Renal pelvis (tissue), 12 donors: ENCODE data around the gene TMEM190. TPM values are rescaled to one million over a fixed set of nuclear protein-coding genes. Genes with fewer than 3 reads are reported as not detected.
"Not testable (repeated sequence)": the region's sequence is repeated elsewhere in the genome, so short reads cannot be mapped to it uniquely, and the experiment has no call there.

ENCODE experiments used
- DNase-seq: peaks from one replicate; pipeline ENCODE4 v3.0.0-alpha.2; 2013
- long read RNA-seq, 16 experiments: transcript quantifications; one replicate each; lab custom pipeline, GENCODE V29; 2026
- polyA plus RNA-seq, 3 donors: library from polyadenylated mRNA; unstranded; fragments of 120-200 nt; gene quantifications; one replicate each; pipeline ENCODE4 v1.2.1, GENCODE V29; 2013; ENCODE audit not compliant: insufficient read length in 3 of 3

Gene TMEM190
- under 1 TPM; 0.41 to 0.81 (median 0.55) TPM for polyA plus RNA-seq
- long read RNA-seq, donor 1, result 0 reads
- long read RNA-seq, donor 2, result 0 reads
- long read RNA-seq, donor 3, result 0 reads
- long read RNA-seq, donor 4, result 0 reads
- long read RNA-seq, donor 5, result 0 reads
- long read RNA-seq, donor 6, result 0 reads
- long read RNA-seq, donor 7, result 0 reads
- long read RNA-seq, donor 8, result 0 reads
- long read RNA-seq, donor 9, result 0 reads
- long read RNA-seq, donor 10, partial matches to known transcripts, result 0 of 2 reads
- long read RNA-seq, donor 10, other reads (novel, unspliced or antisense), result 0 of 2 reads
- long read RNA-seq, donor 11, result 0 reads
- long read RNA-seq, donor 12, partial matches to known transcripts, result 0 of 1 reads
- long read RNA-seq, donor 12, other reads (novel, unspliced or antisense), result 0 of 1 reads
- long read RNA-seq, donor 13, result 0 reads
- long read RNA-seq, donor 14, result 0 reads
- long read RNA-seq, donor 15, partial matches to known transcripts, result 0 of 2 reads
- long read RNA-seq, donor 15, other reads (novel, unspliced or antisense), result 0 of 2 reads
- long read RNA-seq, donor 16, result 0 reads

GRCh38 chr19:55376241-55376933 is at the start of gene TMEM190:
TSS of gene TMEM190 (plus strand) at chr19:55376826. CDS start at chr19:55376854, 28 bp downstream.
- no peak for DNase-seq

- not testable (repeated sequence) for DNase-seq
Measured at GRCh38 chr19:55328774-55329318, 47.8 kb upstream of the TMEM190 start.

- not testable (repeated sequence) for DNase-seq
Measured at GRCh38 chr19:55329791-55330190, 46.8 kb upstream of the TMEM190 start.

DNA sequence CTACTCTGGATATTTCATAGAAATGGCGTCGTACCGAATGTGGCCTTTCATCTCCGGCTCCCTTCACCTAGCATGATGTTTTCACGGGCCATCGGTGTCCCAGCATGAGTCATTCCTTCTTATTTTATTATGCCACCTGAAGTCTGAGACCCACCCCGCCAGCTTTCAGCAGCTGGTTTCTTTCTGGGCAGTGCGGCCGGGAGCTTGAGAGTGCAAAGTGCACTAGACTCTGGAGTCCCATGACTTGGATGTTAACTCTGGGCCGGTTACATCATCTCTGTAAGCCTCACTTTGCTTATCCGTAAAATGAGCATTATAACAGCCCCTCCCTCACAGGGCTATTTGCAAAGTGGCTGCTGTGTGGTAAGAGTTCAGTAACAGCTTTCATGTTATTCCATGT is 42.8 kb upstream of the TMEM190 start:
- no peak for DNase-seq

- DNase-seq, result no peak
Measured at GRCh38 chr19:55336101-55336500, 40.5 kb upstream of the TMEM190 start.

DNA sequence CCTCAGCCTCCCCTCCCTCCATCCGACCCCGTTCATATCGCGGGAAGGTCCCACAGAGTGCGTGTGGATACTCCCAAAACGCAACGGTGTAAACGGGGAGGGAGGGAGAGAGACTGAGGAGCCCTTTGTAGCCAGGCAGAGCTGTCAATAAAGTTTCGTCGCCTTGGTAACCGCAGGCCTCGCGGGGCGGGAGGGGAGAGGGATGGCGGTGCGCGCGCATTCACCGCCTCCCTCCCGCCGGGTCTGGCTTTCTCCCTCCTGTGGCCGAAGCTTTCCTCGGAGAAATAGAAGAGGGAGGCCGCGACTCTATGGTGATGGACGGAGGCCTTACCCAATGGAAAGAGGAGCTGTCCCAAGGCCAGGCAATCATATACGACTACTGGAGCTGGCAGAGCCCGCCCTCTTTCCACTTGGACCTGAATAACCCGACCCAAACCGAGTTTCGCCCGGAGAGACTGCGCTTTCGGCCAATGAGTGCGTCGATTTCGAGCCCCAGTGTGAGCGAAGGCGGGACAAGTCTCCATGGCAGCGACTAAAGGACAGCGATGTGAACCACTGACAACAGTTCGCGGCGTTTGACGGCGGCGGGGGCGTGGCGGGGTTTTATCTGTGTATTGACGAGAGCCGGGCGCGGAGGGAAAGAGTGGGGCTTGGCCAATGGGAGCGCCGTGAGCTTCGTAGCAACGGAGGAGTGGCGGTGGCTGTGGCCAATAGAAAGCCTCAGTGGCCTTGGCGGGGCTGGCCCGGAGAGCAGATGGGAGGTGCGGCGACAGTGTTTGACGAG is 37.3 kb upstream of the TMEM190 start, which contains the start of gene KMT5C:
KMT5C (plus strand) TSS at position 772 of the 784 bp plus-strand sequence. CDS start 2,061 bp downstream, outside the sequence.
- DNase-seq, result peak; percentile 100

DNA sequence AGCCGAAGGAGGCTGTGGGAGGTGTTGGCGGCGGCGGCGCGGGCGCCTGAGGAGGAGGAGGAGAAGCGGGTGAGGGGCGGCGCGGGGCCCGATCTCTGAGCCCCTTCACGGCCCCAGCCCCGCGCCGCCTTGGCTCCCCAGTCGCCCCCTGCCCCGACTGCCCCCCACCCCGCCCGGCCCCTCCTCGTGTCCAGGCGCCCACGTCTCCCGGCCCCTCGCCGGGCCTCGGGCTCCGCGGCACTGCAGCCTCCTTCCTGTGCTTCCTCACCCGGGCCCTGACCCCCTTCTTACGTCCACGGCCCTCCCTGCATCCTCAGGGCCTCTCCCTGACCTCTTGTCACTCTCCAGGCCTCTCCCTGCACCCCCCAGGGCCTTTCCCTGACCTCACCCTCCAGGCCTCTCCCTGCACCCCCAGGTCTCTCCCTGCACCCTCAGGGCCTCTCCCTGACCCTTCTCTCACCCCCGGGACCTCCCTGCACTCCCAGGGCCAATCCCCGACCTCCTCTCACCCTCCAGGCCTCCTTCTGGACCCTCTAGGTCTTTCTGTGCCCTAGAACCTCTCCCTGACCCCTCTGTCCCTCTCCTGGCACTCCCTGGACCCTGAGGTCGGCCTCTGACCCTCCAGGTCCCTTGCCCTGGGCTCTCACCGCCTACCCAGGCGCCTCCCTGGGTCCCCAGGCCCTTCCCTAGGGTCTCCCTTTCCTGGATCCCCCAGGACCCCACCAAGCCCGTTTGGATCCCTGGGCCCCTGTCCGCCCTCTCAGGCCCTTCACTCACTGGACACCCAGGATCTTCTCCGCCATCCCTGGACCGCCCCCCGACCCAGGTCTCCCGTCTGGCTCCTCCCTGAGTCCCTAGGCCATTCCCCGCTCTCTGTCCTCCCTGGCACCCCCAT is 36.5 kb upstream of the TMEM190 start:
- no peak for DNase-seq

- DNase-seq, result no peak
Measured at GRCh38 chr19:55340784-55341147, 35.9 kb upstream of the TMEM190 start.

- DNase-seq, result peak; percentile 65
Measured at GRCh38 chr19:55341171-55341588, 35.4 kb upstream of the TMEM190 start.

DNA sequence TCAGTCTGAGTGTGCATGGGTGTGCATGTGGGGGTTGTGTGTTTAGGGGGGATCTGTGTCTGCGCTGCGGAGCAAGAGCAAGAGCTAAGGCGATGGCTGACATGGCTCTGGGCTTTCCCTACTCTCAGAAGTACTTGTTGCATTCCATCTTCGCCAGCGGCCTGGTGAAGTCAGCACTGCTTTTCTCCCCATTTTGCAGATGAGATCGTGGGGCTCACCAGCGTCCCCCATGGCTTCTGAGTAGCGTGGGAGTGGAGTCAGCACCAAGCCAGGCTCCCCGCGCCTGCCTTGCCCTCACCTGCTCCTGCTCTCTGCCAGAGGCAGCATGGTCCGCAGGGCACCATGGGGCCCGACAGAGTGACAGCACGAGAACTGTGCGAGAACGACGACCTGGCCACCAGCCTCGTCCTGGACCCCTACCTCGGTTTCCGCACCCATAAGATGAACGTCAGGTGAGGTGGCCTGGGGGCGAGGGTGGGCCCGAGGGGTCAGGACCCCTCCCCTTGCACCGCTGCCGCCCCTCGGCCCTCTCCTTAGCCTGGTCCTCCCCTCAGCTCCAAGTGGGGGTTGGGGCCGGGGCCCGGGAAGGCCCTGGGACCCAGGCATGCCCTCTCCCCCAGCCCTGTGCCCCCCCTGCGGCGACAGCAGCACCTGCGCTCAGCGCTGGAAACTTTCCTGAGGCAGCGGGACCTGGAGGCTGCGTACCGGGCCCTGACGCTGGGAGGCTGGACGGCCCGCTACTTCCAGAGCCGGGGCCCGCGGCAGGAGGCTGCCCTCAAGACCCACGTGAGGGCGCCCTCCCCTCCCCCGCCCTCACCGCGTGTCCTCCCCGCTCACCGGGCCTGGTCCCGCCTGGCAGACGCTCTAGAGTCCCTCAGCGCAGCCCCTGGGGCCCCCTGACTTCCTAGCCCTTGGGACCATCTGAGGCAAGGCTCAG is 34.8 kb upstream of the TMEM190 start:
- DNase-seq, result no peak

- no peak for DNase-seq
Measured at GRCh38 chr19:55344444-55344843, 32.2 kb upstream of the TMEM190 start.

- no peak for DNase-seq
Measured at GRCh38 chr19:55345101-55345817, 31.4 kb upstream of the TMEM190 start.

DNA sequence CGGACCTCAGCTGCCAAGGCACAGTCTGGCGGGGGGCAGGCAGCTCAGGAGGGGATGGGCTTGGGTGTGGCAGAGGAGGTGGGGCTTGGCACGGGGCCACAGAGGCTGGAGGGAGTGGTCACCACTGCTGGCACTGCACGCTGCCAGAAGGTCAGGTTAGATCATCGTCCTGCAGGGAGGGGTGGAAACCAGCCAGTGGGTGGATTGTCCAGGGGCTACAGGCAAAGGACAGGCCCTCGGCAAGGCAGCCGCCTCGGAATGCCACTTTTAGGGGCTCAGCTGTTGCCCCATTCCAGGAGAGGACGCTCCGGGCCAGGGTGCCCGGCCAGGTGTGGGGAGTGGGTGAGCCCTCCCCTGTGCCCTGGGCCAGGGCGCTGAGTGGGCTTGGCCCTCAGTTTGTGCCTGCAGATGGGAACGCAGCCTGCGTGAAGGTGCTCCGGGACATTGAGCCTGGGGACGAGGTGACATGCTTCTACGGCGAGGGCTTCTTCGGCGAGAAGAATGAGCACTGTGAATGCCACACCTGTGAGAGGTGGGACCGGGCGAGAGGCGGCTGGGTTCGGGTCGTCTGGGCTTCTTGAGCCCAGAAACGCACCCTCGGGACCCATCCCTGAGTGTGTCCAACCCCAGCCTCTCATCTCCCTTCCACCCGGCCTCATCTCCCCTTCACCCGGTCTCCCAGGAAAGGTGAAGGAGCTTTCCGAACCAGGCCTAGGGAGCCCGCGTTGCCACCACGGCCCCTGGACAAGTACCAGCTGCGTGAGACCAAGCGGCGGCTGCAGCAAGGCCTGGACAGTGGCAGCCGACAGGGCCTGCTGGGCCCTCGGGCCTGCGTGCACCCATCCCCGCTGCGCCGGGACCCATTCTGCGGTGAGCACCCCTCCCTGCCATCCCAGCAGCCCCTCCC is 30.6 kb upstream of the TMEM190 start:
- no peak for DNase-seq

DNA sequence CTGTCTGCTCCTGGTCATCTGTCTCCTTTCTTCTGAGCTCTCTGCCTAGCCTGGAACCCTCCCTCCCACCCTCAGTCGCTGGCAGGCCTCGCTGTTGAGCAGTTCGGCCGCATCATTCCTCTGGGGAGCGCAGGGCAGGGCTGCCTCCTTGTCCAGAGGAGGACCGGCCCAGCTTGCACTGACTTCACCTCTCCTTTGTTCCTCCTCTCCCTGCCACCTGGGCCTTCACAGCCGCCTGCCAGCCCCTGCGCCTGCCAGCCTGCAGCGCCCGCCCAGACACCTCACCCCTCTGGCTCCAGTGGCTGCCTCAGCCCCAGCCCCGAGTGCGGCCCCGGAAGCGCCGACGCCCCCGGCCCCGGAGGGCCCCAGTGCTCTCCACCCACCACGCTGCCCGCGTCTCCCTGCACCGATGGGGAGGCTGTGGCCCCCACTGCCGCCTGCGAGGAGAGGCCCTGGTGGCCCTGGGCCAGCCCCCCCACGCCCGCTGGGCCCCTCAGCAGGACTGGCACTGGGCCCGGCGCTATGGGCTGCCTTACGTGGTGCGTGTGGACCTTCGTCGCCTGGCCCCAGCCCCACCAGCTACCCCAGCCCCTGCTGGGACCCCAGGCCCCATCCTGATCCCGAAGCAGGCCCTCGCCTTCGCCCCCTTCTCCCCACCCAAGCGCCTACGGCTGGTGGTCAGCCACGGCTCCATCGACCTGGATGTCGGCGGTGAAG is 29.7 kb upstream of the TMEM190 start:
- DNase-seq, result no peak

GRCh38 chr19:55347442-55348009 is 29.1 kb upstream of the TMEM190 start:
- no peak for DNase-seq

DNA sequence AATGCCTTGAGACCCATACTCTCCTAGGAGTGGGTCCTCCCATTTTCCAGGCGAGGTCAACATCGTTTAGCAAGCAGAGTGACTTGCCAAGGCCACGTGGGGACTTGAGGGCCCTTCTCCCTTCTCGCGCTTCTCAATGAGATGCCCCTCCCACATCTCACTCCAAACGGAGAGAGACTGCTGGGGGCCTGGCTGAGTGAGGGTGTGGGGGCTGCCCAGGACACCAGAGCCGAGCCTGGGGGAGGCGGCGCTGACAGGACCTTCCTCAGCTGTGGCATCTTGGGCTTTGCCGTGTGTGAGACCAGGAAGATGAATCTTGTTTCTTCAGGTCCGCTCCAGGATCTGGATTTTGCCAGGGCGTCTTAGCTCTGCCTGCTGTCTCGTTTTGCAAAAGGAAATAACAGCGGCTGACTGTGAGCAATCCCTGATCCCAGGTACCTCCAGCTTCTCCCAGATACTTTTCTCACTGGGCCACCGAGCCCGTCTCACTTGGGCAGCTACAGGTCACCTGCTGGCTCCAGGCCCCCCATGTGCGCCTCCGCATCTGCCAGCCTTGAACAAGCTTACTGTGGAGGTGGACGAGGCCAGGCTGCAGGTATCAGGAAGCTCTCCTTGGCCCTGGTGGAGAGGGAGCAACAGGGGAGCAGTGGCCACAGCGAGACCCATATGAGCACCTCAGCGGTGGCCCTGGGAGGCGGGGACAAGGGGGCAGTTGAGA is 28.1 kb upstream of the TMEM190 start:
- DNase-seq, result no peak
